ENCODE results near the gene BRD4. TPM values are rescaled to one million over a fixed set of nuclear protein-coding genes. Genes with fewer than 3 reads are reported as not detected.

BRD4 gene
- total RNA-seq, 1 donor from 2014 or later = 9.4 TPM

GRCh38 chr19:15318241-15318691 is 14.1 kb downstream of the BRD4 start:
- H3K9me3 ChIP-seq (ENCODE audit: control insufficient read depth in 3 of 3, low read length in 3 of 3) = no peaks in the 10 kb centered on the region
- peaks cover 76 to 80% (median 78%) of the 10 kb centered on the region in 3 donors for H3K4me1 ChIP-seq (ENCODE audit: control insufficient read depth in 3 of 3, insufficient read depth in 3 of 3, low read length in 3 of 3)
- no peaks in the 10 kb centered on the region for H3K27me3 ChIP-seq (ENCODE audit: control insufficient read depth in 3 of 3, insufficient read depth in 3 of 3, low read length in 3 of 3)
- peak overlapping the region; percentile 80 for H3K27ac ChIP-seq (ENCODE audit: low read depth, low read length)
- H3K9ac ChIP-seq (ENCODE audit: low read depth in 1 of 3, low read length in 3 of 3) = peak overlapping the region; percentile 28 to 34 (median 32)
- H3K4me3 ChIP-seq (ENCODE audit: low read length in 3 of 3) = peak overlapping the region in 2 of 3 donors; percentile 0 to 2
- H3K36me3 ChIP-seq (ENCODE audit: control insufficient read depth in 3 of 3, insufficient read depth in 3 of 3, low read length in 3 of 3) = no peaks in the 10 kb centered on the region

- no peaks in the 10 kb centered on the region for H3K36me3 ChIP-seq (ENCODE audit: control insufficient read depth in 3 of 3, insufficient read depth in 3 of 3, low read length in 3 of 3)
- peak overlapping the region in 2 of 3 donors; percentile 32 to 52 for H3K9ac ChIP-seq (ENCODE audit: low read depth in 1 of 3, low read length in 3 of 3)
- peak overlapping the region; percentile 80 for H3K27ac ChIP-seq (ENCODE audit: low read depth, low read length)
- no peaks in the 10 kb centered on the region for H3K9me3 ChIP-seq (ENCODE audit: control insufficient read depth in 3 of 3, low read length in 3 of 3)
- no peaks in the 10 kb centered on the region for H3K27me3 ChIP-seq (ENCODE audit: control insufficient read depth in 3 of 3, insufficient read depth in 3 of 3, low read length in 3 of 3)
- peaks cover 74 to 78% (median 76%) of the 10 kb centered on the region in 3 donors for H3K4me1 ChIP-seq (ENCODE audit: control insufficient read depth in 3 of 3, insufficient read depth in 3 of 3, low read length in 3 of 3)
- H3K4me3 ChIP-seq (ENCODE audit: low read length in 3 of 3) = peak overlapping the region in 1 of 3 donors; percentile 4
Measured at GRCh38 chr19:15317392-15318071, 14.8 kb downstream of the BRD4 start.

- Histone ChIP-seq H3K36me3 (ENCODE audit: control insufficient read depth in 3 of 3, insufficient read depth in 3 of 3, low read length in 3 of 3) (no peaks in the 10 kb centered on the region), H3K27me3 (ENCODE audit: control insufficient read depth in 3 of 3, insufficient read depth in 3 of 3, low read length in 3 of 3) (no peaks in the 10 kb centered on the region), H3K27ac (ENCODE audit: low read depth, low read length) (no peak overlapping the region), H3K9ac (ENCODE audit: low read depth in 1 of 3, low read length in 3 of 3) (no peak overlapping the region), H3K4me1 (ENCODE audit: control insufficient read depth in 3 of 3, insufficient read depth in 3 of 3, low read length in 3 of 3) (peaks cover 68 to 76% (median 74%) of the 10 kb centered on the region in 3 donors), H3K9me3 (ENCODE audit: control insufficient read depth in 3 of 3, low read length in 3 of 3) (no peaks in the 10 kb centered on the region), H3K4me3 (ENCODE audit: low read length in 3 of 3) (peak overlapping the region in 1 of 3 donors; percentile 45)
Measured at GRCh38 chr19:15316498-15316897, 15.8 kb downstream of the BRD4 start.

DNA sequence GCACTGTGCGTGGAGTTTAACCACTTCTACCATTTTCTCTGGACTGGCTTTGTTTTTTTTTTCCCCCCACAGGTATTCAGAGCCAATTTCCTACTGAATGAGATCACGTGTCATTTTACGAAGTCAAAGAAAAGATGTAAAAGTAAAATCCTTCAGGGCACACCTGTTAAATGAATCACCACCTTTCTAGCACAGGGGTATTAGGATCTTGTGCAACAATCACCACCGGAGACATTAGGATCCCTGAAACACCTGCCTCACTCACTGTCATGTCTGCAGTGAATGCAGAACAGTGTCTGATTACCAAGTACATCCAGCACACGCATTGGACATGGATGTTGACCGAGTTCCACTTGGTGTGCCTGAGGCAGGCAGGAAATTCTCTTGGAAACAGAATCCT is 17.2 kb downstream of the BRD4 start:
- H3K36me3 ChIP-seq (ENCODE audit: control insufficient read depth in 3 of 3, insufficient read depth in 3 of 3, low read length in 3 of 3) = no peaks in the 10 kb centered on the region
- no peaks in the 10 kb centered on the region for H3K27me3 ChIP-seq (ENCODE audit: control insufficient read depth in 3 of 3, insufficient read depth in 3 of 3, low read length in 3 of 3)
- no peak overlapping the region for H3K4me3 ChIP-seq (ENCODE audit: low read length in 3 of 3)
- H3K27ac ChIP-seq (ENCODE audit: low read depth, low read length) = no peak overlapping the region
- H3K9me3 ChIP-seq (ENCODE audit: control insufficient read depth in 3 of 3, low read length in 3 of 3) = no peaks in the 10 kb centered on the region
- H3K4me1 ChIP-seq (ENCODE audit: control insufficient read depth in 3 of 3, insufficient read depth in 3 of 3, low read length in 3 of 3) = peaks cover 55 to 66% (median 60%) of the 10 kb centered on the region in 3 donors
- H3K9ac ChIP-seq (ENCODE audit: low read depth in 1 of 3, low read length in 3 of 3) = peak overlapping the region in 1 of 3 donors; percentile 58

DNA sequence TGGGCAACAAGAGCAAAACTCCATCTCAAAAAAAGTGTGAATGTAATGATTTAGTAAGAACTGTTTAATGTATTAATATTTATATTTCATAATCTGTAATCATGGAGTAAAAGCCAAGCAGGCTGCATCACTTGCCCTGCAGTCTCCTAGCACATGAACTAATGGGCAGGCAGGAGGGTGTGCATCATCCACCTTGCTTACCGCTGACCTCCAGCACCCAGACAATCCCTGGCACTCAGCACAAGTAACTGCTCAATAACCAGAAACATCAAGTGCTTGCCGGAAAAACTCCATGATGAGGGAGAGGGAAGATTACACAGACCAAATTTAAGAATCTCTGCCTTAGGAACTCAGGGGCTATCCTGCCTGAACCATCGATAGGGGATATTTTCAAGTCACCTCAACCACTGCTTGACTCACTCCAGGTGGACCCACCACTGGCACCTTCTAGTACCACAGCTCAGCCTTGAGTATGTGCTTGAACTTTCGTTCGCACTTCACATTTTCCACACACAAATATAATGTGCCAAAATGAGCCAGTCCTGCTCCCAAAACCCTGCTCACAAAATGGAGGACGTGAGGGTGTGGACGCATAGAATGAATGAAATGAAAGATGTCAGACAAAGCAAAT is 18.6 kb downstream of the BRD4 start:
- no peak overlapping the region for H3K27ac ChIP-seq (ENCODE audit: low read depth, low read length)
- peak overlapping the region in 1 of 3 donors; percentile 27 for H3K4me3 ChIP-seq (ENCODE audit: low read length in 3 of 3)
- H3K27me3 ChIP-seq (ENCODE audit: control insufficient read depth in 3 of 3, insufficient read depth in 3 of 3, low read length in 3 of 3) = no peaks in the 10 kb centered on the region
- H3K4me1 ChIP-seq (ENCODE audit: control insufficient read depth in 3 of 3, insufficient read depth in 3 of 3, low read length in 3 of 3) = peaks cover 50 to 61% (median 52%) of the 10 kb centered on the region in 3 donors
- H3K9ac ChIP-seq (ENCODE audit: low read depth in 1 of 3, low read length in 3 of 3) = peak overlapping the region in 1 of 3 donors; percentile 19
- no peaks in the 10 kb centered on the region for H3K9me3 ChIP-seq (ENCODE audit: control insufficient read depth in 3 of 3, low read length in 3 of 3)
- H3K36me3 ChIP-seq (ENCODE audit: control insufficient read depth in 3 of 3, insufficient read depth in 3 of 3, low read length in 3 of 3) = no peaks in the 10 kb centered on the region

- no peaks in the 10 kb centered on the region for H3K36me3 ChIP-seq (ENCODE audit: control insufficient read depth in 3 of 3, insufficient read depth in 3 of 3, low read length in 3 of 3)
- H3K9me3 ChIP-seq (ENCODE audit: control insufficient read depth in 3 of 3, low read length in 3 of 3) = no peaks in the 10 kb centered on the region
- H3K27ac ChIP-seq (ENCODE audit: low read depth, low read length) = no peak overlapping the region
- H3K4me1 ChIP-seq (ENCODE audit: control insufficient read depth in 3 of 3, insufficient read depth in 3 of 3, low read length in 3 of 3) = peaks cover 46 to 68% (median 52%) of the 10 kb centered on the region in 3 donors
- H3K27me3 ChIP-seq (ENCODE audit: control insufficient read depth in 3 of 3, insufficient read depth in 3 of 3, low read length in 3 of 3) = no peaks in the 10 kb centered on the region
- no peak overlapping the region for H3K9ac ChIP-seq (ENCODE audit: low read depth in 1 of 3, low read length in 3 of 3)
- H3K4me3 ChIP-seq (ENCODE audit: low read length in 3 of 3) = no peak overlapping the region
Measured at GRCh38 chr19:15307169-15307568, 25.2 kb downstream of the BRD4 start.

DNA sequence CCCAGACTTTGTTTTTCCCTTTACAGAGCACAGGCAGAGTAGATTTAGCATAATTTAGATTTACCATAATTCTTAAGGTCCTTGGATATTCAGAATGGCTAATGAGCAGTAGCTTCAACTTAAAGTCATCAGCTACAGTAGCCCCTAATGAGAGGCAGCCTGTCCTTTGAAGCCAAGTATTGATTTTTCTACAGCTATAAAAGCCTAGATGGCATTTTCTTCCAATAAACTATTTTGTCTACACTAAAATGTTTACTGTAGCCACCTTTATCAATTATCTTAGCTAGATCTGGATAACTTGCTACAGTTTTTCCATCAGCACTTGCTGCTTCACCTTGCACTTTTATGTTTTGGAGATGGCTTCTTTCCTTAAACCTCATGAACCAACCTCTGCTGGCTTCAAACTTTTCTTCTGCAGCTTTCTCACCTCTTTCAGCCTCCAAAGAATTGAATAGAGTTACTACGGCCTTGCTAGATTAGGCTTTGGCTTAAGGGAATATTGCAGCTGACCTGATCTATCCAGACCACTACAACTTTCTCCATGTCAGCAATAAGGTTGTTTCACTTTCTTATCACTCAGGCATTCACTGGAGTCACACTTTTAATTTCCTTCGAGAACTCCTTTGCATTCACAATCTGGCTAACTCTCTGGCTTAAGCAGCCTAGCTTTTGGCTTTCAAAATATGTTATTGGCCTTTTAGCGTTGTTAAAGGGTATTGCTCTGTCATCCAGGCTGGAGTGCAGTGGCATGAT is 26.6 kb downstream of the BRD4 start:
- no peaks in the 10 kb centered on the region for H3K9me3 ChIP-seq (ENCODE audit: control insufficient read depth in 3 of 3, low read length in 3 of 3)
- H3K4me1 ChIP-seq (ENCODE audit: control insufficient read depth in 3 of 3, insufficient read depth in 3 of 3, low read length in 3 of 3) = peaks cover 49 to 66% (median 52%) of the 10 kb centered on the region in 3 donors
- no peaks in the 10 kb centered on the region for H3K27me3 ChIP-seq (ENCODE audit: control insufficient read depth in 3 of 3, insufficient read depth in 3 of 3, low read length in 3 of 3)
- H3K9ac ChIP-seq (ENCODE audit: low read depth in 1 of 3, low read length in 3 of 3) = no peak overlapping the region
- no peaks in the 10 kb centered on the region for H3K36me3 ChIP-seq (ENCODE audit: control insufficient read depth in 3 of 3, insufficient read depth in 3 of 3, low read length in 3 of 3)
- H3K4me3 ChIP-seq (ENCODE audit: low read length in 3 of 3) = no peak overlapping the region
- H3K27ac ChIP-seq (ENCODE audit: low read depth, low read length) = no peak overlapping the region

DNA sequence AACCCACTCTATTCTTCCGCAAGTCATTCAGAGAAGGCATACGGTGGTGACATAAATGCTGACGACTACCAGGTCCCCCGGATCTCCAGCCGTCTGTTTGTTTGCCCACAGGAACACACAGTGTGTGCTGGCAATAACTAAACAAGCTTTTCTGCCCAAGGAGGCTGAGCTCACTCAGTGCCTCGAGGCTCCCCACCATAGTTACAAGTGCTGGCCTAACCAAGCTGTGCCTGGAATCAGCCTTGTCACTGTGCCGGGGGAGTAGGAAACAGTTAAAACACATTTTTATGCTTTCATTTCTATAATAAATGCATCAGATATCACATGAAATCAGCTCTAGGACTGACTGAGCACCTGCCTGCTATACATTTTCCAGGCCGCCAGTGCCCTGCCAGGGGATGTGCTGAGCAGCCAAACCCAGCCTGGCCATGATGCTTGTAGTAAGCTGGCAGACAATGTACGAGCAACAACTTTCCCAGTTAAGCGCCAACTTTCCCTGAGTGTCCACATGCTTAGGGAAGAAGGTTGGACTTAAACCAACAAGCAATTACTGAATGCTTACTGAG is 28.1 kb downstream of the BRD4 start:
- peak overlapping the region; percentile 2 to 36 (median 30) for H3K4me3 ChIP-seq (ENCODE audit: low read length in 3 of 3)
- no peaks in the 10 kb centered on the region for H3K9me3 ChIP-seq (ENCODE audit: control insufficient read depth in 3 of 3, low read length in 3 of 3)
- H3K4me1 ChIP-seq (ENCODE audit: control insufficient read depth in 3 of 3, insufficient read depth in 3 of 3, low read length in 3 of 3) = peaks cover 48 to 71% (median 54%) of the 10 kb centered on the region in 3 donors
- no peaks in the 10 kb centered on the region for H3K36me3 ChIP-seq (ENCODE audit: control insufficient read depth in 3 of 3, insufficient read depth in 3 of 3, low read length in 3 of 3)
- H3K27ac ChIP-seq (ENCODE audit: low read depth, low read length) = peak overlapping the region; percentile 46
- no peaks in the 10 kb centered on the region for H3K27me3 ChIP-seq (ENCODE audit: control insufficient read depth in 3 of 3, insufficient read depth in 3 of 3, low read length in 3 of 3)
- no peak overlapping the region for H3K9ac ChIP-seq (ENCODE audit: low read depth in 1 of 3, low read length in 3 of 3)

DNA sequence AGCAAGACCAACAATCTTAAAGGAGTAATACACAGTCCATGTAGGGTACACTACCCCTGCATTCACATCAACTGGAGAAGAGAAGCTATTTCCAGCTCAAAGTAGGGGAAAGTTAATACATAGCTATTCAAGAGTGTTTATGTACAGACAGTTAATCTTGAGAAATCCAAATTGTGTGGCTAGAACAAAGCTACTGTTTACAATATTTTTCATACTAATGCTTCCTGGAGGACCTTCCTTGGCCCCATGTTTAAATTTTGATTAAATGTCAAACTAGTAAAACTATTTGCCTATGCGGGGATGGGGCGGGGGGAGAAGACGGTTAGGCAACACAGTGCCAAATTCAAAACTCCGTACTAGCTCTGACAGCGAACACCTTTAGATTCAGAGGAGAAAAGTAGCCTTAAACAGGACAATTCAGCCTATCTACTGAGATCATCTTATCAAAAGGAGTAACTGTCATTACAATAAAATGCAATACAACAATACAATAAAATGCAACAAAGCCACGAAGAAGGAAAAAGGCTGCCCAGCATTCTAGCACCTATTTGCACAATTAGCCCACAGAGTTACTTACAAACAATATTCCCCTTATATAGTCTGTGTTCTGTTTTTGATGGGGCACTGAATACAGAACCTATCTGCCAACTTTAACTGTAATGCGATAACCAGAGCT is 29.1 kb downstream of the BRD4 start:
- Histone ChIP-seq H3K4me1 (ENCODE audit: control insufficient read depth in 3 of 3, insufficient read depth in 3 of 3, low read length in 3 of 3) (peaks cover 56 to 79% (median 59%) of the 10 kb centered on the region in 3 donors), H3K27ac (ENCODE audit: low read depth, low read length) (no peak overlapping the region)

More for the DNA sequence above, 29.1 kb downstream of the BRD4 start:
- H3K36me3 ChIP-seq (ENCODE audit: control insufficient read depth in 3 of 3, insufficient read depth in 3 of 3, low read length in 3 of 3) = no peaks in the 10 kb centered on the region
- H3K27me3 ChIP-seq (ENCODE audit: control insufficient read depth in 3 of 3, insufficient read depth in 3 of 3, low read length in 3 of 3) = no peaks in the 10 kb centered on the region
- no peak overlapping the region for H3K9ac ChIP-seq (ENCODE audit: low read depth in 1 of 3, low read length in 3 of 3)
- no peaks in the 10 kb centered on the region for H3K9me3 ChIP-seq (ENCODE audit: control insufficient read depth in 3 of 3, low read length in 3 of 3)
- no peak overlapping the region for H3K4me3 ChIP-seq (ENCODE audit: low read length in 3 of 3)
